Measurements from ENCODE around the gene DCAF10.

The DCAF10 gene

DNA sequence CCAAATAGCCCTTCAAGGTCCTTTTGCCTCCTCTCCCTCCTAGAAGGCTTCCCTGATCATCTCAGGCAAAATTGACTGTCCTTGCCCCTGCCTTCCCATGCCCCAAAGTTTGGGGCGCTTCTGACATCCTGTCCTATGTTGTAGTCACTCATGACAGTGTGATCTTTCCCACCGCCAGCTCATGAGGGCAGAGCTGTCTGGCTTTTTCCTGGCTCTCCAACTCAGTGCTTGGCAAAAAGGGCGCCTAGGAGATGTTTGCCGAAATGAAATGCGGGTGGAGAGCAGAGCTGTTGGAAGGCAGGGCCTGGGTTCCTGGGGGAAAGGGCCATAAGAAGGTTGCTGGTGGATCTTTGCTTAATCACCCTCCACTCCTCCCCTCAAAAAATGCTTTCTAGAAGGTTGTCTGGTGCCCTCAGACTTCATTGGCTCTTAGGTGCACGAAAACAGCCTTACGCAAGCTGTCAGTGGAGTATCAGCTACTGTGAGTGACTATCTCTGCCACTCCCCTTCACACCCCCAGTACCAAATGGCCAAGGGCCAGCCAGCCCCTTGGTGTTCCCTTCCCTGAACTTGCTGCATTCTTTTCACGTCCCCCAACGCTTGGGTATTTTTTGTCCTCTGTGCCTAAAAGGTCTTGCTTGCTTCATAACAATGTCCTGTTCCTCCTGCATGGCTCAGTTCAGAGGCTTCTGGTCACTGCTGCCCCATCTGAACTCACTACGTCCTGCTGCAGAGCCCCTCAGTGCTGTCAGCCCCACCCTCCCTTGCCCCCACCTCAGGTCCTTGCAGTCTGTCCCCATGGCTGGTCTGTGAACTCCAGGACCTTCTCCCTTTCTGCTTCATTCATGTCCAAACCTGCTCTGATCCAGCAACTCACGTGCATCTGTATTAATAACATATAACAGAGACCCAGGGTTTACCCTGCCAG is 106.0 kb downstream of the DCAF10 start:
- in situ Hi-C loops (cut with HindIII; ENCODE audit: low sequenced_read_pairs) = loop anchor here (25.0 kb wide), 1 partner anchor 156 kb away; the partner anchor contains the start of gene SHB

DNA sequence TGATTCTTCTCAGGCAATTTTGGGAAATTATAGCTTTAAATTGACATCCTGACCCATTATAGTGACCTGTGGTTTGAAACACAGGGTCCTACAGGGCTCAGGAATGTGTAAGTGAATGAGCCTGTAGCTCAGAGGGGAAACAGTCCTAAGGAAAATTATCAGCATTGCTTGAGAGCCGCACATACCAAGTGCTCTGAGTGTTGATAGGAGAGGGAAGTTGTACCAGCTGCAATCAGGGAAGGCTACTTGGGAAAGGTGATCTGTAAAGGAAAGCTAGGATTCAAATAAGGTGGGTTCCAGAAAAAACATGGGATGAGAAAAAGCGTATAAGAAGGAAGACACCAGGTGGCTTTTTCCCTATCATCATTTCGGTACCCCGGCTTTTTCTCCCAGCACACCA is 107.7 kb downstream of the DCAF10 start:
- in situ Hi-C loops (cut with HindIII; ENCODE audit: low sequenced_read_pairs) = loop anchor here (25.0 kb wide), 1 partner anchor 154 kb away; the partner anchor contains the start of gene SHB

DNA sequence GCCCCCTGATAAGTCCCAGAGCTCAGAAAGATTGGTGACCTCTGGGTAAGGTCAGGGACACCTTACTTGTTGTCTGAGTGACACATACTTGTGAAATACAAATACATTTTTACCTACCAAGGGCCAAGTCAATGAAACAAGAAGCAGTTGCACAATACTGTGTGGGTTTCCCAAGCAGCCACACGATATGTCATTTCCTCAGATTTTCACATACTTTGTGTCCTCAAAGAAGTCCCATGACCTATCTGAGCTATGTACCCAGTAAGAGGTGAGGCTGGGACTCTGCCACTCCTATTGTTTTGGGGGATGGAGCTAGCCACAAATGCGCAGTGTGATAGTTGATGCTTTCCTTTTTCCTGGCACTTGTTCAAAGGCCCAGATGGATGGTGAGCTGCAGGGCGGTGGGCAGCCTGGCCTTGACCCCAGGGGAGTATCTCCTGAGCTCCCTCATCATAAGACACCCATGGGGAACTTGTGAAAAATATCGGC is 108.1 kb downstream of the DCAF10 start:
- in situ Hi-C loops (cut with HindIII; ENCODE audit: low sequenced_read_pairs) = loop anchor here (25.0 kb wide), 1 partner anchor 154 kb away; the partner anchor contains the start of gene SHB

DNA sequence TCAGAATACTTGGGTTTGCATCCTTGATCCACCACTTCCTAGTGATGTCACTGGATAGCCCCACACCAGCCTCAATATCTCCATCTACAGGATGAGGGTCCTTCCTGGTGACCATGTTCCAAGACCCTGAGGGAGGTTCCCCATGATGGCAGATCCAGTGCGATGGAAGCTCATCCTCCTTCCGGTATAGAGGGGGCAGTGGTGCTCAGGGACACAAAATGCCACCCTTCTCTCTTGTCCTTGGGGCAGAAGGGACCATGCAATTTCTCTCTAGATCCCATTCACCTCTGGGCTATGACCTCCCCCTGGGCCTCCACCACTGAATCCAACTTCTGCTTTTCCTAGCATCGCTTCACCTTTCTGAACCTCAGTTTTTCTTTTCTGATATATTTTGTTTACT is 108.7 kb downstream of the DCAF10 start:
- in situ Hi-C loops (cut with HindIII; ENCODE audit: low sequenced_read_pairs) = loop anchor here (25.0 kb wide), 1 partner anchor 153 kb away; the partner anchor contains the start of gene SHB

DNA sequence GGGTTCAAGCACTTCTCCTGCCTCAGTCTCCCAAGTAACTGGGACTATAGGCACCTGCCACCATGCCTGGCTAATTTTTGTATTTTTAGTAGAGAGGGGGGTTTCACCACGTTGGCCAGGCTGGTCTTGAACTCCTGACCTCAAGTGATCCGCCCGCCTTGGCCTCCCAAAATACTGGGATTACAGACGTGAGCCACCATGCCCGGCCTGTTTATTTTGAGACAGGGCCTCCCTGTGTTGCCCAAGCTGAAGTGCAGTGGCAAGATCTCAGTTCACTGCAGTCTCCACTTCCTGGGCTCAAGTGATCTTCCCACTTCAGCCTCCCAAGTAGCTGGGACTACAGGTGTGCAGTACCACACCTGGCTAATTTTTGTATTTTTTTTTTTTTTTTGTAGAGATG is 109.2 kb downstream of the DCAF10 start:
- in situ Hi-C loops (cut with HindIII; ENCODE audit: low sequenced_read_pairs) = loop anchor here (25.0 kb wide), 1 partner anchor 152 kb away; the partner anchor contains the start of gene SHB

DNA sequence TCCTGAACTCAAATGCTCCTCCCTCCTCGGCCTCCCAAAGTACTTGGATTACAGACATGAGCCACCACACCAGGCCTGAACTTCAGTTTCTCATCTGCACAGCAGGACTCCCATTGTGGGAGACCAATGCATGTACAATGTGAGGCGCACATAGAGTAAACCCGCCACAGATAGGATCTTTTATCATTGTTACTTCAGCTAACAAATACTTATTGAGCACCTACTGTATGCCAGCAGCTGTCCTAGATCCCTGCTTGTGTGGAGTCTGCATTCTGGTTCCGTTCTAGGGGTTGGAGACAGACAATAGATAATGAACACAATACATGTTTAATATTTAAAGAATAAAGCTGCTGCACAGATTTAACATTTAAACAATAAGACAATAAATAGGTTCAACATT is 109.7 kb downstream of the DCAF10 start:
- in situ Hi-C loops (cut with HindIII; ENCODE audit: low sequenced_read_pairs) = loop anchor here (25.0 kb wide), 1 partner anchor 152 kb away; the partner anchor contains the start of gene SHB

DNA sequence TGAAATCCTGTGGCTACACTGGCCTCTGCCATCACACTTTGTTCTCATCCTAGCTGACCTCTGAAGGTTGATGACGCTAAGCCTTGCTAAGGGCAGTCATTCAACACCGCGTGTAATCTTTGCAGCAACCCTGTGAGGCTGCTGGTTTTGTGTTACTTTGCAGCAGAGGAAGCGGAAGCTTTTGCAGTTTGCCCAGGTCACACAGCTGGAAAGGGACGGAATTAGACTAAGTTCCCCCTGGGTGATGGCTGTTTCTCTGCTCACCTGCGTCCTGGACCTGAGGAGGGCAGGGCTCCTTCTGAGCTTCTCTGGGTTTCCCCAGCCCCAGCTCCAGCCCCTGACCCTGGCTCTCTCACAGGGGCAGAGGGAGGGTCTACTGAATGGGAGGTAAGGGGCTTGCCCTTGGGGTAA is 110.7 kb downstream of the DCAF10 start:
- in situ Hi-C loops (cut with HindIII; ENCODE audit: low sequenced_read_pairs) = loop anchor here (25.0 kb wide), 1 partner anchor 151 kb away; the partner anchor contains the start of gene SHB

DNA sequence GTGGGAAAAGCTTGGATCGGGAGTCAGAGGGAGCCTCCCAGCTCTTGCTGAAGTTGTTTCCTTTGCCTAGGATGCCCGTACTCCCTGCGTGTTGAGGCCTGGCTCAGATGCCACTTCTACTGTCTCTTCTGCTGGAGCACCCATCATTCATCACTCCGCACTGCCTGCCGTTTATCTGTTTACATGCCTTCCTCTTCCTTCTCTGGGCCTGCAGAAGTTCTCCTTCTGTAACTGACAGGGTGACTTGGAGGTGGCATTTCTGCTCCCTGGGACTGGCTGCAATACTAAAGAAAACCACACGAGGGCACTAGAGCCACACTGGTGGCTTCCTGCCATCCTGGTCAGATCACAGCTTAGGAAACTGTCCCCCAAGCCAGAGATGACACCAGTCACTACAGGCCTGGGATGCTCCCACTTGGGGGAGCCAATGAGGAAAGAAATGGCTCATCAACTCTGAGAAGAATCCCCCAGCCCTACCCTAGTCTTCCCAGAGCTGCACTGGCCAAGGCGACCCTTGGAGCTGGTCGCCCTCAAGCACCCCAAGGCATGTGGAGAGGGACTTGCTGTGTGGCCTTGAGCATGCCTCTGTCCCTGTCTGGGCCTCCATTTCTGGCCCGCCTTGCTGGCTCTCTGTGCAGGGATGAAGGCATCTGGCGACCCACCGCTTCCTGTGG is 113.0 kb downstream of the DCAF10 start:
- in situ Hi-C loops (cut with HindIII; ENCODE audit: low sequenced_read_pairs) = loop anchor here (25.0 kb wide), 1 partner anchor 149 kb away; the partner anchor contains the start of gene SHB

DNA sequence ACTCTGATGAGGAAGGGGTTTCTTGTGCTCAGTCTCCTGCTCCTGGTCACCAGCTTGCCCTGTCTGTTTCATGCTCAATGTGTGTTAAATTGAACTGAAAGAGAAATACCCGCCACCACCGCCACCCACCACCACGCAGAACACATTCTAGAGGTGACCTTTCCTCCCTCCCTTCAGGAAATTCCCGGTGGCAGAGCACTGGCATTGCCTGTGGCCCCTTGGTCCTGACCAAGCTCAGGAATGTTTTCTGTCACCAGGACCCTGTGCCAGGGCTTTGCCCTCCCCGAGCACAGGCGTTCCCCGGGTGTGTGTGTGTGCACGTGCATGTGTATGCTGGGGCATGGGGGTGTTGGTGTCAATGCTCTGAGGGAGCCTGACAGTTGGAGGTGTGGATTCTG is 113.6 kb downstream of the DCAF10 start:
- in situ Hi-C loops (cut with HindIII; ENCODE audit: low sequenced_read_pairs) = loop anchor here (25.0 kb wide), 1 partner anchor 148 kb away; the partner anchor contains the start of gene SHB

DNA sequence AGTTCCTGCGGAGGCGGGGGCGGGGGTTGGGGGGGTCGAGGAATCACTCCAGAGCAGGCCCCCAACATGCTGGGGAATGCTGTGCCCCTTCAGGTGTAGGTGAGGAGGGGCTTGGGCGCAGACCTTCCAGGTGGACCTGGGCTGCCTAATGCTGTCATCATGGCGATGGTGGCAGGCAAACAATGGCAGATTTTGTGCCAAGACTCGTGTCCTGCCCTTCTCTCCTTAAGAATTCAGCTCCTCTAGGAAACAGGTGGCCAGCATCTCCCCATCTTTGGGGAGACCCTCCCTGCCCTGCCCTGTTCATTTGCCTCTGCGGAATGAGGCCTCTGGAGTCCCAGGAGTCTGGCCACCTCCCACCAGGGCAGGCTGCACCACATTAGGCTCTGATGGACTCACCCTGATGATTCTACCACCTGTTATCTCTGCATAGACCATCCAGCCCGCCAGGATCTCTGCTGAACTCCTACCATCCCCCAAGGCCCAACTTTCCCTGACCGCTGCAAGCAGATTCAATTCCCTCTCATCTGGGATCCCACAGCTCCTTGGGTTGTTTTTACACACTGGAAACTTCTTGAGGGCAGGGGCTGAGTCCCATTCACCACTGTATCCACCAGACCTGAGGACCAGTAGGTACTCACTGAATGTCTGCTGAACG is 114.2 kb downstream of the DCAF10 start:
- in situ Hi-C loops (cut with HindIII; ENCODE audit: low sequenced_read_pairs) = loop anchor here (25.0 kb wide), 1 partner anchor 147 kb away; the partner anchor contains the start of gene SHB

DNA sequence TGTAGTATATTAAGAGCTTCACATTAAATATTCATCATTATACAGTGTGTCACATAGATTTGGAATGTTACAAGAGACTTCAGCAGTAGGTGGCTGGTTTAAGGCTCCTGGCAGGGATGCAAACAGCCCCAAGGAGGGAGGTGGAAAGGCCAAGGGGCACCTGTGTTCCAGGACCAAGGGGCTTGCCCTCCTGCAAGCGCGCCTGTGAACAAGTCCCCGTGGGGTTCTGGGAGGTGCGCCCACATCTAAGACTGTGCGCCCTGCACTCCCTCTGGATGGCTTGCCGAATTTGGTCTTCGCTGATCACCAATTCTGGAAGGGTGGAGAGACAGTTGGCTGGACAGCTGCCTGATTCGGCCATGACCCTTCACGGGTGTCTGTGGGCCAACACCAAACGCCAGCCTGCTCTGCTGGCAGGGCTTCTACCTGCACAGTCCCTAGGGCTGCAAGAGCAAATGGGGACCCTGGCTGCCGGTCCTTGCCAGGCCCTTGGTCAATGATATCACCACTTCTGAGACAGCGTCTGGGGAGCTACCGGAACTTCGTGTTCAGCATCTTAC is 115.4 kb downstream of the DCAF10 start:
- in situ Hi-C loops (cut with HindIII; ENCODE audit: low sequenced_read_pairs) = loop anchor here (25.0 kb wide), 1 partner anchor 146 kb away; the partner anchor contains the start of gene SHB

DNA sequence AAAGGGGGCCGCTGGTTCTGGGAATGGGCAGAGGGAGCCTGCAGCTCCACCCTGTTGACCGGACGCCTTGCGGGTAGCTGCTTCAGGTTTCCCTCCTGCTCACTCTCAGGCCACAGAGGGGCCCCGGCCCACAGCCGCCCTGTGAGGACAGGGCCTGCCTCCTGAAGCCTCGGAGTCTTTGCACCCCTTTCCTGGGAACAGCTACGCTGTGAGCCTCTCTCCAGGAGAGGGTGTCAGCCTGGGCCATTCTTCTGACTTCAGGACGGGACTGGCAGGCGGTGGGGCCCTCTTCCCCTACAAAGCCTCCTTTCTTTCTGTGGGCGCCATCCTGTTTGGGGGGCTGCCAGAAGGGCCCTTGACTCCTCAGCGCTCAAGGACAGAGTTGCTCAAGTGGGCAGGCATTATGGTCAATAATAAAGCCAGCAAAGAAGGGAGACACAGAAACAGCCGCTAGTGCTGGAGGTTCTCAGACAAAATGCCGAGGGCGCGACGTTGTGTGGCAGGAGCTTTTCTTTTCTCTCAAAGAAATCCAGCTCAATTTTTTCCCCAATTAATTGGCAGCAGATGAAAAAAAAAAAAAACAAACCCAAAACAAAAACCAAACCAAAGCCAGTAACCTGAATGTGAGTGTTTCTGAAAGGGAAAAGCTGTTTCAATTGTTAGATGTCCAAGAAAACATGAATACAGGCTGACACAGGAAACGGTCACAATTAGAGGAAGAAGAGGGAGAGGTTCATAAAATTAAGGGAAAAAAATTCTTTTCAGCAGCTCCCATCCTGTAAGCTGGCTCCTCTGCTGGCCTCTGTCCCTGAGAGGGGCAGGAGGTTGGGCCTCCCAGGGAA is 116.1 kb downstream of the DCAF10 start:
- in situ Hi-C loops (cut with HindIII; ENCODE audit: low sequenced_read_pairs) = loop anchor here (25.0 kb wide), 1 partner anchor 146 kb away; the partner anchor contains the start of gene SHB

All from endothelial cell of hepatic sinusoid (primary cell).